CD14-positive monocyte (primary cell): Measurements from ENCODE around the gene PCNT. TPM values are rescaled to one million over a fixed set of nuclear protein-coding genes. Genes with fewer than 3 reads are reported as not detected.

Source experiments
- DNase-seq, 3 donors: peaks; one replicate each; pipeline ENCODE4 v3.0.0-alpha.2; 2011 to 2022
- H2AFZ ChIP-seq: 2 replicates; pipeline ENCODE4 v1.6.0; 2012; ENCODE audit warnings: mild to moderate bottlenecking, low read depth, low read length, inconsistent platforms; ENCODE audit not compliant: insufficient read depth, poor library complexity, severe bottlenecking
- H3K27ac ChIP-seq, 2 donors: 1 replicate in 1 of 2; 2 replicates in 1 of 2; pipeline ENCODE4 v1.5.1; 2012 to 2013; ENCODE audit warnings: low read length in 2 of 2, control low read depth in 1 of 2, inconsistent platforms in 1 of 2, low read depth in 1 of 2, mild to moderate bottlenecking in 1 of 2
- H3K27me3 ChIP-seq, 2 donors: one replicate each; pipeline versions ENCODE4 v1.6.0 to v1.6.1; 2011 to 2013; ENCODE audit warnings: low read length in 2 of 2; ENCODE audit not compliant: control insufficient read depth in 2 of 2, insufficient read depth in 2 of 2
- H3K36me3 ChIP-seq, 2 donors: replicated peaks in 1 of 2; 1 replicate in 1 of 2; 2 replicates in 1 of 2; pipeline versions ENCODE4 v1.5.1 to v1.6.1; 2012 to 2013; ENCODE audit warnings: low read length in 2 of 2, control low read depth in 1 of 2, inconsistent platforms in 1 of 2, mild to moderate bottlenecking in 1 of 2; ENCODE audit not compliant: insufficient read depth in 2 of 2, control insufficient read depth in 1 of 2
- H3K4me1 ChIP-seq, 2 donors: 1 replicate in 1 of 2; 2 replicates in 1 of 2; pipeline versions ENCODE4 v1.5.1 to v1.6.1; 2012 to 2013; ENCODE audit warnings: low read length in 2 of 2, control low read depth in 1 of 2, inconsistent platforms in 1 of 2, mild to moderate bottlenecking in 1 of 2, moderate library complexity in 1 of 2; ENCODE audit not compliant: insufficient read depth in 2 of 2, control insufficient read depth in 1 of 2
- H3K4me2 ChIP-seq: replicated peaks from 2 replicates; pipeline ENCODE3; 2012; ENCODE audit warnings: low read length, moderate library complexity, mild to moderate bottlenecking; ENCODE audit not compliant: poor library complexity, severe bottlenecking; ENCODE audit errors: extremely low read depth
- H3K4me3 ChIP-seq, 3 experiments: fragments of 200-600 bp in 1 of 3; sonication (generic) in 1 of 3; replicated peaks in 1 of 3; 1 replicate in 2 of 3; 2 replicates in 1 of 3; pipeline ENCODE4 v1.5.1; 2011 to 2013; ENCODE audit warnings: low read length in 3 of 3, mild to moderate bottlenecking in 3 of 3, control low read depth in 2 of 3, low read depth in 2 of 3, inconsistent platforms in 1 of 3, moderate library complexity in 1 of 3
- H3K79me2 ChIP-seq: 2 replicates; pipeline ENCODE4 v1.6.0; 2012; ENCODE audit warnings: mild to moderate bottlenecking, control low read depth, inconsistent platforms, low read length, moderate library complexity; ENCODE audit not compliant: insufficient read depth
- H3K9ac ChIP-seq: 2 replicates; pipeline ENCODE4 v1.6.0; 2017; ENCODE audit warnings: low read length, mild to moderate bottlenecking; ENCODE audit not compliant: insufficient read depth, poor library complexity, severe bottlenecking
- H3K9me3 ChIP-seq, 2 donors: replicated peaks in 1 of 2; 1 replicate in 1 of 2; 2 replicates in 1 of 2; pipeline versions ENCODE4 v1.5.1 to v1.6.1; 2012 to 2013; ENCODE audit warnings: low read length in 2 of 2, control low read depth in 1 of 2; ENCODE audit not compliant: control insufficient read depth in 1 of 2, insufficient read depth in 1 of 2
- H4K20me1 ChIP-seq: 2 replicates; pipeline ENCODE4 v1.6.0; 2012; ENCODE audit warnings: mild to moderate bottlenecking, low read length, control low read depth, moderate library complexity; ENCODE audit not compliant: insufficient read depth
- H3K27ac Mint-ChIP-seq, 7 donors: one replicate each; pipeline ENCODE4 v1.8.0; 2020; ENCODE audit warnings: mild to moderate bottlenecking in 7 of 7, mixed read lengths in 7 of 7, moderate library complexity in 6 of 7, inconsistent platforms in 2 of 7
- H3K27me3 Mint-ChIP-seq, 3 donors: one replicate each; pipeline ENCODE4 v1.8.0; 2021 to 2022; ENCODE audit warnings: low read depth in 3 of 3, mild to moderate bottlenecking in 3 of 3, mixed read lengths in 3 of 3, moderate library complexity in 3 of 3, inconsistent platforms in 1 of 3
- H3K36me3 Mint-ChIP-seq, 2 donors: one replicate each; pipeline ENCODE4 v1.8.0; 2020; ENCODE audit warnings: mixed read lengths in 2 of 2, inconsistent platforms in 1 of 2, mild to moderate bottlenecking in 1 of 2
- H3K4me1 Mint-ChIP-seq: one replicate; pipeline ENCODE4 v1.8.0; 2020; ENCODE audit warnings: mild to moderate bottlenecking, mixed read lengths
- H3K4me3 Mint-ChIP-seq, 2 donors: one replicate each; pipeline ENCODE4 v1.8.0; 2020; ENCODE audit warnings: mild to moderate bottlenecking in 2 of 2, mixed read lengths in 2 of 2, moderate library complexity in 1 of 2
- H3K9me3 Mint-ChIP-seq, 7 donors: one replicate each; pipeline ENCODE4 v1.8.0; 2020 to 2022; ENCODE audit warnings: mixed read lengths in 7 of 7, mild to moderate bottlenecking in 6 of 7, moderate library complexity in 6 of 7, inconsistent platforms in 2 of 7
- CTCF ChIP-seq: fragments of 200-600 bp; IDR thresholded peaks from one replicate; pipeline ENCODE4 v1.8.0; 2022; ENCODE audit warnings: antibody characterized with exemption, mild to moderate bottlenecking
- WGBS: methylation state at CpG from one replicate; pipeline ENCODE4 v1.1.5; 2013; ENCODE audit warnings: missing lambda C conversion rate; ENCODE audit not compliant: insufficient coverage; 5-methylcytosine and 5-hydroxymethylcytosine counted together
- intact Hi-C, 2 donors: fragments of 100-400 bp; cut with micrococcal nuclease; formaldehyde crosslinking; loops; one replicate each; pipeline versions ENCODE4 v1.15.0 to v1.15.1; 2023
- polyA plus RNA-seq, 3 donors: library from polyadenylated mRNA; depleted of rRNA in 1 of 3; unstranded in 2 of 3; stranded (reverse) in 1 of 3; fragments of 300-500 nt in 2 of 3; fragments of >200 nt in 1 of 3; fragmentation: Illumina TruSeq in 2 of 3; gene quantifications; 1 replicate in 2 of 3; 2 replicates in 1 of 3; pipeline ENCODE4 v1.2.3, GENCODE V29; 2012 to 2021

The PCNT gene
- polyA plus RNA-seq, 3 donors, result 4.2 to 16.3 (median 5.1) TPM

GRCh38 chr21:46304437-46304836 lies 19.5 kb upstream of the PCNT start:
- Histone ChIP-seq H2AFZ (no peak overlapping the region), H4K20me1 (no peaks in the 10 kb centered on the region), H3K79me2 (no peaks in the 10 kb centered on the region), H3K9ac (no peak overlapping the region), H3K4me3 (no peak overlapping the region), H3K27me3 (no peaks in the 10 kb centered on the region), H3K27ac (no peak overlapping the region), H3K36me3 (peaks cover 26 to 71% of the 10 kb centered on the region in 2 donors), H3K4me1 (no peaks in the 10 kb centered on the region), H3K9me3 (no peaks in the 10 kb centered on the region), H3K4me2 (no peak overlapping the region)
- intact Hi-C loops, result no loop called here
- WGBS, result 100% methylated on average over 4 of the region's 5 CpGs
- Mint-ChIP-seq H3K27ac (no peak overlapping the region), H3K4me3 (no peak overlapping the region), H3K9me3 (peaks cover 0 to 2% (median 0%) of the 10 kb centered on the region in 7 donors), H3K4me1 (no peaks in the 10 kb centered on the region), H3K36me3 (peaks cover 41 to 85% of the 10 kb centered on the region in 2 donors), H3K27me3 (peaks cover 0 to 5% (median 0%) of the 10 kb centered on the region in 3 donors)
- no peak for DNase-seq
- TF ChIP-seq CTCF, result no peak

GRCh38 chr21:46304955-46305354 lies 19.0 kb upstream of the PCNT start:
- Histone ChIP-seq H3K27ac (no peak overlapping the region), H3K27me3 (no peaks in the 10 kb centered on the region), H3K9ac (no peak overlapping the region), H3K79me2 (no peaks in the 10 kb centered on the region), H3K4me2 (no peak overlapping the region), H3K4me1 (no peaks in the 10 kb centered on the region), H3K4me3 (no peak overlapping the region), H4K20me1 (no peaks in the 10 kb centered on the region), H3K36me3 (peaks cover 26 to 70% of the 10 kb centered on the region in 2 donors), H3K9me3 (no peaks in the 10 kb centered on the region), H2AFZ (no peak overlapping the region)
- Mint-ChIP-seq H3K4me1 (no peaks in the 10 kb centered on the region), H3K27ac (peak overlapping the region in 2 of 7 donors; percentile 14 to 66), H3K4me3 (no peak overlapping the region), H3K36me3 (peaks cover 38 to 83% of the 10 kb centered on the region in 2 donors), H3K9me3 (peaks cover 0 to 1% (median 0%) of the 10 kb centered on the region in 7 donors), H3K27me3 (peaks cover 0 to 2% (median 0%) of the 10 kb centered on the region in 3 donors)
- intact Hi-C loops, result no loop called here
- 100% methylated on average over 6 of the region's 11 CpGs for WGBS
- no peak for DNase-seq
- TF ChIP-seq CTCF, result no peak
